NCI-H128 (cell line): ENCODE results near the gene FAM110A.
"Not testable (repeated sequence)": the region's sequence is repeated elsewhere in the genome, so short reads cannot be mapped to it uniquely, and the experiment has no call there.

Experiments used
- DNase-seq: peaks from one replicate; lab custom pipeline; 2025; ENCODE audit not compliant: unreplicated experiment; lab: John Stamatoyannopoulos, UW

FAM110A gene

DNA sequence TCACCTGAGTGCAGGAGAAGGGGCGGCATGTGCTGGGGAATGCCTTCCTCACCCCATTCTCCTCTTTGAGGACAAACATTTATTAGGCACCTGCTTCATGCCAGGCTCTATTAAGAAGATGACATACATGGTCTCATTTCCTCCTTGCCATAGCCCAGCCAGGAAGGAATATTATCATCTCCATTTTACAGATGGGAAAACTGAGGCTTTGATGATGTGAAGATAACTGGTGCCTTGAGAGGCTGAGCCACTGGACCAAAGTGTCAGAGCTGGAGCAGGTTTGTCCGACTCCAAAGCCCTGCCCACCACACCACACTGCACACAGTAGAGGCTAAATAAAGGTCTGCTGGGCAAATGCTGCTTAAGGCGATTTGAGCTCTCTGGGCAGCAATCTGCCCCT lies 37.2 kb downstream of the FAM110A start:
- no peak for DNase-seq

- no peak for DNase-seq
Observed at GRCh38 chr20:871436-871835, 37.9 kb downstream of the FAM110A start.

GRCh38 chr20:871948-872347 lies 38.4 kb downstream of the FAM110A start:
- no peak for DNase-seq

DNA sequence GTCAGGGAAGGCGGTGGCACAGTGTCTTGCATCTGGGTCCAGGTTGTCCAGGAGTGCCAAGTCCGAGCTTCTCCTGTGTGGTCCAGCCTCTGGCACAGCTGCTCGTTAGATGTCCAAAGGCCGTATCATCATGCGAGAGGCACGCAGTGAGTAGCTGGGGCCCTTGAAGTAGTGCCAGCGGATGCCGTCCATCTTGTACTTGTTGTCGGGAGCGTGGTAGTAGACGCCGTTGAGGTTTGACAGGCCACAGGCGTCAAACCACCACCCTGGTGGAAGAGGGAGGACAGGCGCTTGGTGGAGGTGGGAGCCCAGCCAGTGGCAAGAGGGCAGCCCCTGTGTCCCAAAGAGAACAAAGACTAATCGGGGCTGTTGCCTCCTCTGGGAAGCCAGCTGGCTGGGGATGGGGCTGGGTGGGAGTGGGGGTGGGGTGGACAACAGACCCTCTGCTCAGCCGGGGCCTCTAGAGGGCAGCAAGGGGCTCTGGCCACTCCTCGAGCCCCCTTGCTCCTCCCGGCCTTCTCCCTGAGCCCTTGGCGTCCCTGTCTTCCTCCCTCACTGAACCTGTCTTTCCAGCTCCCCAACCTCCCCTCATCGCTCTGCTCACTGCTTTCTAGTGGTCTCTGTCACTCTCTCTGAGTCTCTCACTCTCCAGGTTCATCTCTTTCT lies 39.5 kb downstream of the FAM110A start:
- no peak for DNase-seq

GRCh38 chr20:873875-874607 lies 40.5 kb downstream of the FAM110A start:
- no peak for DNase-seq

DNA sequence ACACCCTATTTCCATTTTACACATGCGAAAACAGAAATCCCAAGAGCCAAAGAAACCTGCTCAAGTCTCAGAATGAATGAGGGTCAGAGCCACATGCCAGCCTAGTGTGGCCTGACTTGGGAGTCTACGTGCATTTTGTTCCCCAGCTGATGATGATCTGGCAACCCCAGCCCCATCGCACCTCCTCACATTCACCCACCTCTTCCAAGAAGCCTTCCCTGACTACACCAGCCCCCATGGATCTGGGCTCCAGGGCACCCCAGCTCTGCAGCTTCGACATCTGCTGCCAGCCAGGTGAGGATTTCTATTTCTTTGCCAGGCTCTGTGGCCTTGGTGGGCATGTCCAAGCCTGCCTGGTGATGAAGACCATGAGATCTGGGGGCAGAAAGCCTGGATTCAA lies 41.6 kb downstream of the FAM110A start:
- DNase-seq: no peak

- no peak for DNase-seq
Observed at GRCh38 chr20:877814-878213, 44.3 kb downstream of the FAM110A start.

GRCh38 chr20:878511-879307 lies 45.2 kb downstream of the FAM110A start:
- no peak for DNase-seq

DNA sequence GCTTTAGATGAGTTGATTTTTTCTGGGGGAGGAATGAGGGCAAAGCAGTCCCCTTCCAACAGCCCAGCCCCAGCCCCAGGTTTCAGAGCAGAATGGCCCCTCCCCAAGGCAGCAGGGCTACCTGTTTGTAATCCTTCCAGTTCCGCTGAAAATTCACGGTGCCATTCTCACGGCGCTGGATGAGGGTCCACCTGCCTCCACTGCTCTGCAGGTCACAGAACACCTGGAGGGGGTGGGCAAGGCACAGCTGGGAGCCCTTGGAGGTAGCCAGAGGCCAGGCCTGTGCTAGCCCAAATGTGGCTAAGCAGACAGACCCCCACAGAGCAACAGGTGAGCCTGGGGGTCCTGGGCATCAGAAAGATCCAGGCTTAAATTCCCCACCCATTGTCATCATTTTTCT lies 46.1 kb downstream of the FAM110A start:
- no peak for DNase-seq

DNA sequence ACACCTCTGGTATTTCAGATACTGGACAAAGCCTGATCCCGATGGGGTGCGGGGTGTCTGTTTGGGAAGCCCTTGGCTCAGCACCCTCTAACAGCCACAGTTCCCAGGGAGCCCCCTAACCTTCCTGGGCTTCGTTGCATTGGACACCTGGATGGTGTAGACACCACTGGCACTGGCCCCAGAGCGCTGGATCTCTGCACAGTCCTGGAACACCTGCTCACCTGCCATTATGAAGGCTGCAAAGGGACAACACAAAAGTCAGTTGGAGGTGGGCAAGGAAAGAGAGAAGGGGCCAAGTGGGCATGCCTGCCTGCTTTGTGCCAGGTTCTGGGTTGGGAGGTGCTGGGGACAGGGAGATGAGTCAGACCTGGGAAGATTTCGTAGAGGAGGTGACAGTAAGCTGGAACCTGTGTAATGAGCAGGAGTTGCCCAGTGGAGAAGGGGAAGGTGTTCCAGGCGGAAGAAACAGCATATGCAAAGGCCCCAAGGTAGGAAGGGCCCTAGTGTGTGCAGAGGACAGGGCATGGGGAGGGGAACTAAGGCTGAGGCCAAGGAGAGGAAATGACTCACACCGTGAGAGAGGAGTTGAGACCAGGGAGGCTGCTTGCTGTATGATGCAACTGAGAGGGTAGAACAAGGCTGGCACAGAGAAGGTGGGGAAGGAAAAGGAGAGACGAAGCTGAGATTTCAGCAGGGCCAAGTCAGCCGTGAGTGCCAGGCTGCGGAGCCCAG lies 47.7 kb downstream of the FAM110A start:
- DNase-seq: no peak

- DNase-seq: no peak
Observed at GRCh38 chr20:881783-882144, 48.2 kb downstream of the FAM110A start.

DNA sequence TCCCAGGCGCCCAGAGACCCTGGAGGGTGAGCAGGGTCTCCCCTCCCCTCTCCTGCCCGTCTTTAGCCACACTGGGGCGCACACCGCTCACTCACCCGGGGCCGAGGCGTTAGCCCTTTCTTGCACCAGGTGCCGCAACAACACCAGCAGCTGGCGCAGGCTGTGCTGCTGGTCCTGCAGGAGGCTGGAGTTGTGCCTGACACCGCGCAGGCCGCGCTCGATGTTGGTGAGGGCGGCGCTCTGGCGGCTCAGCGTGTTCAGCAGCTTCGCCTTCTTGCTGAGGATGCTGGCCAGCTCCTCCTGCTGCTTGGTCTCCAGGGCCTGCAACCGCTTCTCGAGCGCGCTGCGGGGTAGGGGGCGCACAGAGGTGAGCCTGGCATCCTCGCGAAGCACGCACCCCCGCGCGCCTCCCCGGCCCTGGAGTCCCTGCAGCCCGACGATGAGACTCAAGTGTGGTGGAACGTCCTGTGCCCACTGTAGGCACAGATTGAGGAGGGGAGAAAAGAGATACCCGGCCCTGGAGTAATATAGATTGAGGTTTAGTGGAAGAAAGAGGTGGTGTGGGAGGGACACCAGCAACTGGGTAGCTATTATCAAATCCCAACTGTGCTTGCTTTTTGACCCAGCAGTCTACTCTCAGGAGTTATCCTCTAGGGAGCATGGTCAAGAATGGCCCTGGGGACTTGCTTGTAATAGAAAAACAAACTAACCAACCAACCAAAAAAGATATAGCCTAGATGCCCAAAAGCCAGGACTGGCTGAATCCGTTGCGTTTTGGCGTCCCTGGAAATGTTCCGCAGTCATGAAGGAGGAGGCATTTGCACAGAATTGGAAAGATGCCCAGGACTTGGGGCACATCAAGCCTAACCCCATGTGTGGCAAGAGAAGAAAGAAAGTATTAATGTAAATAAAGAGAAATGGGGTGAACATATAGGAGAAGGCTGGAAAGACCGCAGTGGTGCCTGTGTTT lies 51.8 kb downstream of the FAM110A start:
- no peak for DNase-seq

DNA sequence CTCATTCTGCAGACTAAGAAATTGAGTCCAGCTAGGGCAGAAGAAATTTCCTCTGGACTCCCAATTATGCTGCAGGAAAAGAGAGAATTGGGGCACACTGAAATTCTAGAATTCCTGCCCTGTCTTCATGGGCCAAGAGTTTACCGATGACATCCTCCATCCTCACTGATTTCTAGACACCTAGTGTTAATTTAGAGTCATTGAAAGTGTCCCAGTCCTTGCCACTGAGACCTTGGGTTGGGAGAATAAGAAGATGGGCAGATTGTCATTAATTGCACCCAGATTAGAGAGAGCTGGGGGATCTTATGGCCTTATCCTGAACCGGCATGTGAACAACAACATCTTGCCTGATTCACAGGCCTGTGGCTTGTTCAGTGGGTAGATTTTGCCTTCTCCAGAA lies 53.6 kb downstream of the FAM110A start:
- DNase-seq: no peak

DNA sequence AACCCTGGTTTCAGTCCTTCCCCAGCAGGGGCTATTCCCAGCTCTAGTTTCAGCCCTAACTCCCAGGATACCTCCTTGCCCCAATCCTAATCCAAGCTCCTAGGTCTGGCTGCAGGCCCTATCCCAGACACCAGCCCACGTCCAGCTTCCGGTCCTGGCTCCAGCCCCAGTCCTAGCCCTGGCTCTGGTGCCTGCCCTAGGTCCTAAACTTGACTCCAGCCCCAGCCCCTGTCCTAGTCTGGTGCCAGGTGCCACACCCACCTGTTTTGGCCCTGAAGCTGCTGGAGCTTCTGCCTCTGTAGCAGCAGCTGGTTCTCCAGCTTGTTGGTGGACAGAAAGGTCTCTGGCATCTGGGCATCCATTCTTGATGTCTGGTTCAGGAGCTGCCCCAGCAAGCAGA lies 54.5 kb downstream of the FAM110A start:
- DNase-seq: no peak

GRCh38 chr20:889106-889505 lies 55.6 kb downstream of the FAM110A start:
- no peak for DNase-seq

DNA sequence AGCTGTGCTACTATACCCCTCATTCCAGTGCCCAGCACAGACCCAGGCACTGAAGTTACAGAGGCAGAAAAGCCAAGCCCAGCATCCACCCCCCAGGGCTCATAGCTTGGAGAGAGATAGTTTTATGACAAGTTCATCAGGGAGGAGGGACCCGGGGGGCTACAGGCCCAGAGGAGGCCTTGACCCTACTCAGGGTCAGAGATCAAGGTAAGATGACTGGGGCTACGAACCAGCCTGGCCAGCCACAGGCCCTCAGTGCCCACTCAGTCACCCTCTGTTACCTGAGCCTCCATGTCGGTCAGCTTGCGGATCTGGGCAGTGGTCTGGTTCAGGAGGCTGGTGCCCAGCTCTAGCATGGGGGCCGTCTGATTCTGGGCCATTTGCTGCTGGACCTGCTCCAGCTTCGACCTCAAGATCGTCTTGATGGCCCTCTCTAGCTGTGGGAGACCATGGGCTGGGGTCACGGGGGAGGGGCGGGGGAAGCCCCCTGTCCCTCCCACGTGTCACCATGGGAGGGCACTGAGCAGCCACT lies 56.5 kb downstream of the FAM110A start:
- no peak for DNase-seq

- no peak for DNase-seq
Observed at GRCh38 chr20:890666-891057, 57.1 kb downstream of the FAM110A start.

GRCh38 chr20:891058-891705 lies 57.7 kb downstream of the FAM110A start:
- DNase-seq: no peak

DNA sequence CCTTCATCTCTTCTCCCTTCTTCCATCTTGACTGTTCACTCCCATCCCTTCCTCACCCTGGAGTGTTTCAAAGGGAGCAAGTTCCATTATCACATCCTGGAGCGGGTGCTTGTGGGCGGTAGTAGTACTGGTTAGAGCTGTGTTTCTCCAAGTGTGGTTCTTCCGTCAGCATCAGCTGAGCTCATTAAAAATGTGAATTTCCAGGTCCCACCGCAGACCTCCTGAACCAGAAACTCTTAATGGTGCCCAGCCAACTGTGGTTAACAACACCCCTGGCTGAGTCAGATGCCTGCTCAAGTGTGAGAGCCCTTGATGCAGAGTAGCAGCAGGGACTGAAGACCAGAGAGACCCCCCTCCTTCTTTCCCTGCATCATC lies 58.2 kb downstream of the FAM110A start:
- DNase-seq: no peak

GRCh38 chr20:892371-892770 lies 58.9 kb downstream of the FAM110A start:
- not testable (repeated sequence) for DNase-seq
